Cerebellar cortex (tissue), 1 donor: ENCODE data around the gene STARD3NL.
"Not testable (repeated sequence)": the region's sequence is repeated elsewhere in the genome, so short reads cannot be mapped to it uniquely, and the experiment has no call there.

Experiments
- DNase-seq: peaks from one replicate; pipeline ENCODE4 v3.0.0-alpha.2; 2015; ENCODE audit warnings: low spot score

Gene STARD3NL, protein sequence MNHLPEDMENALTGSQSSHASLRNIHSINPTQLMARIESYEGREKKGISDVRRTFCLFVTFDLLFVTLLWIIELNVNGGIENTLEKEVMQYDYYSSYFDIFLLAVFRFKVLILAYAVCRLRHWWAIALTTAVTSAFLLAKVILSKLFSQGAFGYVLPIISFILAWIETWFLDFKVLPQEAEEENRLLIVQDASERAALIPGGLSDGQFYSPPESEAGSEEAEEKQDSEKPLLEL

GRCh38 chr7:38178004-38178694 lies at the start of gene STARD3NL:
Gene STARD3NL (plus strand): TSS chr7:38178245. CDS start chr7:38207505, 29,260 bp downstream.
- peak; percentile 100 for DNase-seq

DNA sequence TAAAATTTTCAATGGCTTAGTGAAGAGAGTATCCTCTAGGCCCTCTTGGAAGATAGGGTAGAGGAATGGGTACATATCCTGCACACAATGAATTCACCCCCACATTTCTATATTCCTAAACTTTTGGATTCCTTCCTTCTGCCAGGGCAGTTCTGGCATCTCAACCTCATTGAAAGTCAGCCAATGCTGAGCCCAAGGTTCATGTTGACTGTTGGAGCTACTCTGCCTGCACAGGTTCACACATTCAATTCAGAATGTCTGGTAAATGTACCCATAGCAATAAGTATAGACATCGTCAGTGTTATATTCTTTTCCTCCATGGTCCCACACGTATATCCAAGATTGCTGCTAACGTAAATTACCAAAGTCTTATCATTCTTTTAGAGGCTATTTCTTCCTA lies 48.9 kb upstream of the STARD3NL start:
- DNase-seq, result no peak

DNA sequence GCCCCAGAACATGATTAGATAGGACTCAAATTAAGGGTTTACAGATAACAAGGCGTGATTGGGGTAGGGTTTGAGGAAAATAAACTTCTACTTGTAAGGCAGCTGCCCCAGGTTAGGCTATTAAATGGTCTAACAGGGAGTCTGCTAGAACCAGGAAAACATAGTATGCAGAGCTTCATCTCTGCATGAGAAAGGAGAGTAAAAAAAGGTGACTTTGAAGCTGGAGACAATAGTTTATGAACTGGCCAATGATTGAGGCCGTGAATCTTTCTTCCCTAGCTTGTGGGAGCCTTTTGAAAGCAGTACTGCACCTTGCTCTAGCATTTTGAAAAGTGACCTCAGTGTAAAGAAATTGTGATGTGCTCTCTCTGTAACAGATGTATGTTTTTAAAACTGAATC lies 48.5 kb upstream of the STARD3NL start:
- DNase-seq, result no peak

DNA sequence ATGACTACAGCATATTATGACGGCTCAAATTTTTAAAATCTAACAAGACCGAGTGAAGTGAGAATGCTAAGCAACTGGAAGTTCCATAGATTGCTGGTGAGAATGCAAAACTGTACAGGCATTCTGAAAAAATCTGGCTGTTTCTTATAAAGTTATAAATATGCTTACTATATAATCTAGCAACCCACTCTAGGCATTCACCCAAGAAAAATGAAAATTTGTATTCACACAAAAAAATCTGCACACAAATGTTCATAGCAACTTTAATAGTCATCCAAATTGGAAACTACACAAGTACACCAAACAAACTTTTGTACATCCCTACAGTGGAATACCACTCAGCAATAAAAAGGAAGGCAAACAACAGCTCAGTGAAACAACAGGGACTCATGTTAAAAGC lies 39.9 kb upstream of the STARD3NL start:
- DNase-seq, result no peak

- DNase-seq, result no peak
Observed at GRCh38 chr7:38141187-38141586, 36.9 kb upstream of the STARD3NL start.

GRCh38 chr7:38142736-38143135 lies 35.3 kb upstream of the STARD3NL start:
- no peak for DNase-seq

- DNase-seq, result no peak
Observed at GRCh38 chr7:38147005-38147404, 31.0 kb upstream of the STARD3NL start.

- DNase-seq, result no peak
Observed at GRCh38 chr7:38151556-38151955, 26.5 kb upstream of the STARD3NL start.

- DNase-seq, result no peak
Observed at GRCh38 chr7:38153515-38153914, 24.5 kb upstream of the STARD3NL start.

GRCh38 chr7:38154278-38154677 lies 23.8 kb upstream of the STARD3NL start:
- DNase-seq, result no peak

GRCh38 chr7:38160003-38160571 lies 18.0 kb upstream of the STARD3NL start:
- DNase-seq, result no peak

DNA sequence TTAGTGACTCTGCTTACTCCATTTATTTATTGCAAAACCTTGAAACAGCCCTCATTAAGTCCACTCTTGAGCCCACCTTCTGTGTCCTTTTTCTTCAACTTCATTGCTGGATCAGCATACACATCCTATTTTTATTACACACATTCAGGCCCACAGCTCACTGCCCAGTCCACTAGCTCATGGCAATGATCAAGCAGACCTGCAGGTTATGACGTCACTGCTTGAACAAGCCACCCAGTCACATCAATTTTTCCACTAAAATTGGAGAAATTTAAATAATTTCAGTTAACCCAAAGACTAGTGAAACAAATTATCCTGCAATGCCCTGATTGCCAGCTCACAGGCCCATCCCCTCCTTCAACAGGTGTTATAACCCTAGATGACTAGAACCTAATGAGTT lies 16.0 kb upstream of the STARD3NL start:
- no peak for DNase-seq

DNA sequence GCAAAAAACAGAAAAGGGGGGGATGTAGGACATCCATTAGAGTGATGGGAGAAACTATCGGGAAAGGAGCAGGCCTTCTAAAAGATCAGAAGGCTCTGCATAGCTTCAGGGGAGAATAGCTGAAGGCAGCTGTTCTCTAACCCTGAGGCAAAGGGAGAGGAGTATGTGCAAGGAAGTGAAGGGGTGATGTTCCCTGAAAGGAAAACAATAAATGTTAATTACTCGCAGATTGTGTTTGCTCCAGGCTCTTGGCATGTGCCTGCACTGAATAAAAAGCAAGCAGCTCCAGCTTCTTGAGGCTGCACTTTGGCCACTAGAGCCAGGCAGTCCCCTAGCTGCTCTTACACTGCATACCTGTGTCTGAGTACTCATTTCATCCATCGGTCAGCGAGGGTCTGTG lies 14.4 kb upstream of the STARD3NL start:
- no peak for DNase-seq

GRCh38 chr7:38168890-38169570 lies 9.0 kb upstream of the STARD3NL start:
- DNase-seq, result no peak

DNA sequence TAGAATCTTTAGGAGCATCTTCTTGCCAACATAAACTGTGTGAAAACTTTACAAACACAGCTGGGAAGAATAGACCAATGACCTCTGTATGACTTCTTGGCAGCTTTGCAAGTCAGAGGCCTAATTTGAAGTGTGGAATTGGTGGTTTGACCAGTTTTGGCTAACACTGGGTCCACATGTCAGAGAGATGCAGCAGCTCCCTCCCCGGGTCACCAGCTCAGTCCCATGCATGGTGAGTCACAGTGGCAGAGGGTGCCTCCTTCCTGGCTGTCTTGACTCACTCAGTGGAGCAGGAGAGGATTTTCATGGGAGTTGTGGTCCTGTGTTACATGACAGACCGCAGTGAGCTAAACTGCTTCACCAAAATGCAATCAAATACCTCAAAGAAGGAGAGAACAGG lies 8.2 kb upstream of the STARD3NL start:
- DNase-seq, result no peak

- DNase-seq, result no peak
Observed at GRCh38 chr7:38171623-38172391, 6.2 kb upstream of the STARD3NL start.

DNA sequence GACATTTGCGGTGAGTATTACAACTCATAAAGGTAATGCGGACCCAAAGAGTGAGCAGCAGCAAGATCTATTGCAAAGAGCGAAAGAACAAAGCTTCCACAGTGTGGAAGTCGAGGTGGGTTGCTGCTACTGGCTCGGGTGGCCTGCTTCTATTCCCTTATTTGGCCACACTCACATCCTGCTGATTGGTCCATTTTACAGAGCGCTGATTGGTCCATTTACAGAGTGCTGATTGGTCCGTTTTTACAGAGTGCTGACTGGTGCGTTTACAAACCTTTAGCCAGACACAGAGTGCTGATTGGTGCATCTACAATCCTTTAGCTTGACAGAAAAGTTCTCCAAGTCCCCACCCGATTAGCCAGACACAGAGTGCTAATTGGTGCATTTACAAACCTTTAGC lies 2.5 kb upstream of the STARD3NL start:
- not testable (repeated sequence) for DNase-seq

- no peak for DNase-seq
Observed at GRCh38 chr7:38177621-38178003, 433 bp upstream of the STARD3NL start.

DNA sequence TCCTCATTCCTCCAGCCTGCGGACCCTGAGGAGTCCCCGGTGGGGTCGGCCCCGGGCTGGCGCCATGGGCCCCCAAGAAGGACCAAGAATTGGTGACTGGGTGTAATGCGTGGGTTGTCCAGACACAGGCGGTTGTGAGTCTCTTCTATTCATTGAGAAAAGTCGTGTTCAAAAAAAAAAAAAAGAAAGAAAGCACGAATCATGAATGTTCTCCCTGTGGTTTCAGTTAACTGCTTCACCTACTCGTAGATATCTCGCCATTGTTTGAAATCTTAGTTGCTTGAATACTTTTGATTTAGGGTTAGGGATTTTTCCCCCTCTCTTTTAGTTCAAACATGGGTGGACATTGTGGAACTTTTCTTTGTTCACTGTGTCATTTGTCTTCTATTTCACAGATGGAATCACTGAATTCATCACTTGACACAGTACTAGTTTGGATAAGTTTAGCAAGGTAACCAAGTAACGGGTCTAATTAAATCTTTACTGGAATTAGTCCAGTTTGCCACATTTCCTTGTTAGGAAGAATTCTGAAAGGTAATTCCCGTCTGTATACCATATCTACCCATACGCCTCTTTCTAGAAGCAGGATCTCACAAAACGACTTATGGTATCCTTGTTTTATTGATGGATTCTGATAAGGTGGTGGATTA lies 775 bp downstream of the STARD3NL start:
- DNase-seq, result peak; percentile 45

DNA sequence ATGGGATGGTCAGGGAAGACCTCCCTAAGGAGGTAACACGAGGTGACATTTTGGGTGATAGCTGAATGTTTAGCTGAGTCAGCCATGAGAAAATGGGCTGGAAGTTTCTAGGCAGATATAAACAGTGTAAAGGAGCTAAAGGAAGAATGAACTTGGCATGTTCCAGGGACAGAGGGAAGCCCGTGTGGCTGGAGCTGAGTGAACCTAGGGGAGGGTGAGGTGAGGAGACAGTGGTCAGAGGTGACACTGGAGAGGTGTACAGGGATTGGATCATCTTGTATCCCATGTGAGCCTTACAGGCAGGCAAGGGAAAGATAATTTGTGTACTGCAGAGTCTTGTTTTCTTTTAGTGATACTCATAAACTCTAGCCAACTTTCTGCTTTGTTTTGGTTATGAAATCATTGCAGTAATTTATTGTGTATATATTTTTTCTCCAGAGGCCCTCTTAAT lies 1.8 kb downstream of the STARD3NL start:
- DNase-seq, result no peak

- no peak for DNase-seq
Observed at GRCh38 chr7:38181111-38181510, 3.1 kb downstream of the STARD3NL start.

GRCh38 chr7:38182450-38182849 lies 4.4 kb downstream of the STARD3NL start:
- no peak for DNase-seq
